Retinal pigment epithelial cell (primary cell): ENCODE results near the gene GMDS.
A peak's percentile ranks its signal among the peaks of the same experiment; 100 is the strongest.

ENCODE experiments used
- DNase-seq: peaks from one replicate; pipeline ENCODE4 v3.0.0-alpha.2; 2010; ENCODE audit warnings: low read depth
- H3K4me3 ChIP-seq: 2 replicates; pipeline ENCODE4 v1.5.1; 2011; ENCODE audit warnings: mild to moderate bottlenecking, low read length, control low read depth, moderate library complexity
- TF ChIP-seq, protein P1 (sequence below): conservative IDR thresholded peaks from 2 replicates; pipeline ENCODE4 v1.5.1; 2011; ENCODE audit warnings: low read depth, low read length, control low read depth, inconsistent platforms

The GMDS gene

DNA sequence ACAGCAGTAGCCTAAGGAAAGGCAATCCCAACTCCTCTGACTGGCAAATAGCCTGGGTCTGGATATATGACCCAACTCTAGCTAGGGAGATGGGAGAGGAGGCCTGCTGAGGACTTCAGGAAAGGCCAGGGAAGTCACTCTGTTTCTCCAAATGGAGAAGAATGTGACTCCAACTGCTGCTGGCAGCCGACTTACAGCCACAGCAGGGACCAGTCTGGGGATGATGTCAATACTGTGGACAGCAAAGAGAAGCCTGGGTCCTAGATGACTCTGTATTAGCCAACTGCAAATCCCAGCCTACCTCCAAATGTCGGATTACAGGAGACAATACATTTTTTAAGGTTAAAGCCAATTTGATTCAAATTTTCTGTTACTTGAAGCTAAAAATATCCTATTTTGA, 403.1 kb downstream of the GMDS start:
- TF ChIP-seq, protein P1, sequence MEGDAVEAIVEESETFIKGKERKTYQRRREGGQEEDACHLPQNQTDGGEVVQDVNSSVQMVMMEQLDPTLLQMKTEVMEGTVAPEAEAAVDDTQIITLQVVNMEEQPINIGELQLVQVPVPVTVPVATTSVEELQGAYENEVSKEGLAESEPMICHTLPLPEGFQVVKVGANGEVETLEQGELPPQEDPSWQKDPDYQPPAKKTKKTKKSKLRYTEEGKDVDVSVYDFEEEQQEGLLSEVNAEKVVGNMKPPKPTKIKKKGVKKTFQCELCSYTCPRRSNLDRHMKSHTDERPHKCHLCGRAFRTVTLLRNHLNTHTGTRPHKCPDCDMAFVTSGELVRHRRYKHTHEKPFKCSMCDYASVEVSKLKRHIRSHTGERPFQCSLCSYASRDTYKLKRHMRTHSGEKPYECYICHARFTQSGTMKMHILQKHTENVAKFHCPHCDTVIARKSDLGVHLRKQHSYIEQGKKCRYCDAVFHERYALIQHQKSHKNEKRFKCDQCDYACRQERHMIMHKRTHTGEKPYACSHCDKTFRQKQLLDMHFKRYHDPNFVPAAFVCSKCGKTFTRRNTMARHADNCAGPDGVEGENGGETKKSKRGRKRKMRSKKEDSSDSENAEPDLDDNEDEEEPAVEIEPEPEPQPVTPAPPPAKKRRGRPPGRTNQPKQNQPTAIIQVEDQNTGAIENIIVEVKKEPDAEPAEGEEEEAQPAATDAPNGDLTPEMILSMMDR: no peak
- no peak overlapping the region for H3K4me3 ChIP-seq
- no peak for DNase-seq

DNA sequence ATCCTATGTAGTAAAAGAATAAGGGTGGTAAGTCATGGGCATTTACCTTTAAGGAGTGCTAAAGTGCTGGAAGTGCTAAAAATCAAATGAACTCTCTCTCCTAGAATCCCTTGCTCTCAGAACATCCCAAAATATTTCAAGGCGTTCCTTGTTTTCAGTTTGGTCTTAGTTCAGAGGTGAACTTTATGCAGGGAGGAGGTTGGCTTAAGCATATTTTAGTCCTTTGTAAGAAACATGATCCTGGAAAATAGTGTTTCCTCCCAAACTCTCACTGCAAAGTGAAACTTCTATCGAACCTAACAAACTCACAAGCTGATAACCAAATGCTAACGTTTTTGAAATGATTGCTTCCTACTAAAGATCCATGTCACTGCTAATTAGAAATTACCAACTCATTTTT, 404.3 kb downstream of the GMDS start:
- DNase-seq: no peak
- H3K4me3 ChIP-seq: no peak overlapping the region
- TF ChIP-seq, protein P1: no peak

DNA sequence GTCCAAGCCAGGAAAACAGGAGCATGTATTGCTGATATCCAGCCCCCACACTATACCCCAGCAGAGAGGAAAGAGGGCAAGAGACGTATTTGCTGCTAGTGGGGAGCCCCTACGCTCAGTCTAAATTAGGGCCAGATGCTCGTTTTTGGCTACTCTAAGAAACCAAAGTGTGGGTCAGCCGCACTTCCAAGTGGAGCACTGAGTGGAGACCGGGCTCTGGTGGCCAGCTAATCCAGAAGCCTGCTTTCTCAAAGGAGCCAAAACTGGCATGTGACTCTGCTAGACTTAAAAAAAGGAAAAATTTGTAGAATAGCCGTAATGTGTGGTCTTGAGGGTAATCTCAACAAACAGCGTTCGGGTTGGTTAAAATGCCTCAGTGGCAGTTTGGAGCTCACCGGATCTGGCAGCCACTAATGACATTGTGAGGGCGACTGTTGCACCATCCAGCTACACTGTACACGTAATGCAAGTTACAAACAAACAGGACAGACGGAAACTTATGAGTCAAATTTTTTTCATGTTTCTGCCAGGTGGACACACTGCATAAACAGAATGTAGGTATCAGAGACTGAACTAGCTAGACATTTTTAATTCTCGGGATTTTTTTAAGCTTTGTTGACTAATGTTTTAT, 404.8 kb downstream of the GMDS start:
- TF ChIP-seq, protein P1: no peak
- DNase-seq: no peak
- H3K4me3 ChIP-seq: no peak overlapping the region

DNA sequence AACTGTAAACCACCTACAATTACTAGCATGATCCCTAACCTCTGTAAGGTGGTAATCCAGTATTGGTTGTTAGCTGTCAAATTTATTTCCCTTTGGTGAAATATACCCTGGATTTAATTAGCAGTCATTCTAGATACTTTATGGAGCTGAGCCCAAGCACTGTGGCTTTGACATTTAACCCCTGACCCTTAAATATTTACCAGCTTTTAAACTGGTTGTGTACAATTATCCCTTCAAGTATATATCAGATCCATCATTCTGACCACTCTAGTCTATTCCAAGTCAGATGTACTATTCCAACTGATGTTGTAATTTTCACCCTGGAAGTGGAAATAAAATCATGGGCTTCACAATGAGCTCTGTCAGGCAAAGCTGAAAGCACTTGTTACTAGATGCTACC, 406.0 kb downstream of the GMDS start:
- H3K4me3 ChIP-seq: no peak overlapping the region
- TF ChIP-seq, protein P1: no peak
- no peak for DNase-seq

DNA sequence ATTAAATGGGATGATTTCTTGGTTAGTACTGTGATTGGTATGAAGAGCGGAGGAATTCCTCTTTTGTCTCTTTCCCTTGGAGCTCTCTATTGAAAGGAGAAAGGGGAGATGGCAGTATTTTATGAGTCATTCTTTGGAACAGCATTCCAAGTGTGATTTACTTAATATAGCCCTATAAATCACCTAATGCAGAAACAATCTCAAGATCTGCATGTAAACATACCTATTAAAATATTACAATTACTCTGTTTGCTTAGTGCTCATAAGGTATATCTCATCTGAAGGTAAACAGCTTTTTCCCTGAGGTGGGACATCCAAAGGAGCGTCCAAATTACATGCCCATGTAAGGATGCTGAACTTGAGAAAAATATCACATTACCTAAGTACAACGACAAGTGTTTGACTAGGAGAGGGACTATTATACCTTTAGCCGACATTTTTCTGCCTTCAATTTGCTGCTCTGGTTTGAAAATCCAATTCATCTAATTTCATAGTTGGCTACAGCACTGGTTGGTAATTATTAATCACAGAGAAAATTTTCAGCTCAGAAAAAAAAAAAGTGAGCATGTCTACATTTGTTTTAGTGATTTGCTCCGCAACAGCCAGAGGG, 406.7 kb downstream of the GMDS start:
- peak; percentile 58 for DNase-seq
- TF ChIP-seq, protein P1: no peak
- H3K4me3 ChIP-seq: no peak overlapping the region

DNA sequence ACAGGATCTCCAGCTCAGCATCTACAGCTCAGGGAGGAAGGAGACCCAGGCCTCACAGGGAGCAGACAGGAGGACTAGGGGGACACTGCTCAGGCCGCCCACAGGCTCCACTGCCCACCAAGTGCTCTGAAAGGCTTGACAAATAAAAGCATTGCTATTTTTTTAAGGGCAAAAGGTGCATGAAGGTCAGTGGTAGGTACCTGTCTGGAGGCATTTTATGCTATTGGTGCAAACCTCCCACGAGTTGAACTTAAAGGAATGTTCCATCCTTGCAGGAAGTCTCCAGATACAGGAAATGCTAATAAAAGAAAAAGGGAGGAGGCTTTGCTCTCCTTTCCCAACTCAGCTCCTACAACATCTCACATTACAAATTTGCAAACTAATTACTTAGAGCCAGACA, 407.6 kb downstream of the GMDS start:
- TF ChIP-seq, protein P1: no peak
- H3K4me3 ChIP-seq: no peak overlapping the region
- DNase-seq: no peak

DNA sequence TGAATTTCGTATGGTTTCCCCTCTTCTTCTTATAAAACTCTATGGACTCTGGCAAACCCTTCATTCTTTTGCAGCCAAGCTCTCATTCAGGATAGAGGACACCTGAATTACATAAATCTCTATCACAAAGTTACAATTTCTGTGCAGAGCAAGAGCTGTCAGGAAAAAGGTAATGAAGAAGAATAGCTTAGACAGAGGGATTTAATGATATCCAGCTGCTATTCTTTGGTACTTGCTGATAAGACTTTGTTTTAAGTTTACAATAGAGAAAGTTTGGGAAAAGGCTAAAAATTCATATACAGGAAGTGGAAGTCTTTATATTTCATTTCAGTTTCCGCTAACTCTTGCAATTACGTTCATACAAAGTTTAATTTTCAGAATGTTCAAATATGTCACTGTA, 408.7 kb downstream of the GMDS start:
- no peak overlapping the region for H3K4me3 ChIP-seq
- TF ChIP-seq, protein P1: no peak
- DNase-seq: no peak
